WTC11 (cell line): ENCODE measurements around the gene HNF1A. TPM values are rescaled to one million over a fixed set of nuclear protein-coding genes. Genes with fewer than 3 reads are reported as not detected.

Experiments
- ATAC-seq: fragments of 200-7000 bp; cut with Tn5 transposase; 2 replicates; pipeline ENCODE4 v1.10.0; 2021; ENCODE audit warnings: mild to moderate bottlenecking, moderate library complexity
- CTCF ChIA-PET: fragments of 300-600 bp; sonication (Branson Sonifier 250); formaldehyde crosslinking; loops from one replicate; lab custom pipeline; 2021; ENCODE audit warnings: antibody characterized with exemption; lab: Charles Lee
- POLR2A ChIA-PET: fragments of 350-600 bp; sonication (Branson Sonifier 250); formaldehyde crosslinking; loops from one replicate; lab custom pipeline; 2021; ENCODE audit warnings: antibody characterized with exemption; lab: Charles Lee
- DNase-seq: peaks from one replicate; pipeline ENCODE4 v3.0.0; 2021; ENCODE audit warnings: low spot score
- H3K27ac Mint-ChIP-seq: 2 replicates; pipeline ENCODE4 v1.8.0; 2021; ENCODE audit warnings: mixed read lengths
- H3K27me3 Mint-ChIP-seq: 2 replicates; pipeline ENCODE4 v1.8.0; 2021; ENCODE audit warnings: low read depth, mild to moderate bottlenecking, moderate library complexity, mixed read lengths
- H3K36me3 Mint-ChIP-seq: 2 replicates; pipeline ENCODE4 v1.8.0; 2021; ENCODE audit warnings: mixed read lengths
- H3K4me1 Mint-ChIP-seq: 2 replicates; pipeline ENCODE4 v1.8.0; 2022; ENCODE audit warnings: mixed read lengths
- H3K4me3 Mint-ChIP-seq: 2 replicates; pipeline ENCODE4 v1.8.0; 2021; ENCODE audit warnings: mild to moderate bottlenecking, moderate library complexity, mixed read lengths
- H3K9me3 Mint-ChIP-seq: 2 replicates; pipeline ENCODE4 v1.8.0; 2021; ENCODE audit warnings: mixed read lengths
- ATF2 ChIP-seq: sonication (generic); formaldehyde crosslinking; IDR thresholded peaks from 2 replicates; pipeline ENCODE4 v1.8.1; 2022; ENCODE audit warnings: low read depth, missing genetic modification reagents, borderline replicate concordance
- ATF6 ChIP-seq: sonication (generic); formaldehyde crosslinking; IDR thresholded peaks from 2 replicates; pipeline ENCODE4 v1.8.1; 2023; ENCODE audit warnings: mild to moderate bottlenecking, missing genetic modification reagents
- E2F4 ChIP-seq: sonication (generic); formaldehyde crosslinking; IDR thresholded peaks from 2 replicates; pipeline ENCODE4 v1.8.1; 2022; ENCODE audit warnings: low read depth, mild to moderate bottlenecking, moderate library complexity, missing genetic modification reagents, borderline replicate concordance
- E2F5 ChIP-seq: sonication (generic); formaldehyde crosslinking; IDR thresholded peaks from 2 replicates; pipeline ENCODE4 v1.8.1; 2022; ENCODE audit warnings: mild to moderate bottlenecking, moderate library complexity, missing genetic modification reagents
- ERG ChIP-seq: fragments of 250-450 bp; sonication (Bioruptor Pico); IDR thresholded peaks from 2 replicates; pipeline ENCODE4 v1.8.0; 2021; ENCODE audit warnings: mild to moderate bottlenecking
- ETV6 ChIP-seq: sonication (generic); formaldehyde crosslinking; IDR thresholded peaks from 2 replicates; pipeline ENCODE4 v1.8.1; 2022; ENCODE audit warnings: mild to moderate bottlenecking, missing genetic modification reagents
- GRHL2 ChIP-seq: fragments of 250-450 bp; sonication (Bioruptor Pico); IDR thresholded peaks from 2 replicates; pipeline ENCODE4 v1.8.0; 2022; ENCODE audit warnings: mild to moderate bottlenecking, moderate library complexity; ENCODE audit not compliant: insufficient replicate concordance, severe bottlenecking
- JUN ChIP-seq: sonication (generic); formaldehyde crosslinking; IDR thresholded peaks from 2 replicates; pipeline ENCODE4 v1.8.0; 2023; ENCODE audit warnings: mild to moderate bottlenecking, missing genetic modification reagents
- KAT7 ChIP-seq: sonication (generic); formaldehyde crosslinking; IDR thresholded peaks from 2 replicates; pipeline ENCODE4 v1.8.1; 2023; ENCODE audit warnings: missing genetic modification reagents, mild to moderate bottlenecking, borderline replicate concordance
- MYBL2 ChIP-seq: sonication (generic); formaldehyde crosslinking; IDR thresholded peaks from 2 replicates; pipeline ENCODE4 v1.8.1; 2023; ENCODE audit warnings: mild to moderate bottlenecking, moderate library complexity, missing genetic modification reagents
- NFYB ChIP-seq: sonication (generic); formaldehyde crosslinking; conservative IDR thresholded peaks from 2 replicates; pipeline ENCODE4 v1.8.0; 2022; ENCODE audit warnings: low read depth, missing genetic modification reagents
- PRRX2 ChIP-seq: fragments of 250-450 bp; sonication (Bioruptor Pico); IDR thresholded peaks from 2 replicates; pipeline ENCODE4 v1.8.0; 2021; ENCODE audit warnings: mild to moderate bottlenecking
- SMAD3 ChIP-seq: sonication (generic); formaldehyde crosslinking; IDR thresholded peaks from 2 replicates; pipeline ENCODE4 v1.8.0; 2022; ENCODE audit warnings: missing genetic modification reagents, mild to moderate bottlenecking, borderline replicate concordance
- SOX15 ChIP-seq: fragments of 250-450 bp; sonication (Bioruptor Pico); IDR thresholded peaks from 2 replicates; pipeline ENCODE4 v1.9.0; 2021; ENCODE audit warnings: mild to moderate bottlenecking
- SP1 ChIP-seq: sonication (generic); formaldehyde crosslinking; conservative IDR thresholded peaks from 2 replicates; pipeline ENCODE4 v1.8.1; 2022; ENCODE audit warnings: missing genetic modification reagents
- TEAD1 ChIP-seq: sonication (generic); formaldehyde crosslinking; IDR thresholded peaks from 2 replicates; pipeline ENCODE4 v1.8.0; 2022; ENCODE audit warnings: mild to moderate bottlenecking, missing genetic modification reagents
- TEAD4 ChIP-seq: sonication (generic); formaldehyde crosslinking; IDR thresholded peaks from 2 replicates; pipeline ENCODE4 v1.8.0; 2022; ENCODE audit warnings: mild to moderate bottlenecking, missing genetic modification reagents
- TP53 ChIP-seq: sonication (generic); formaldehyde crosslinking; IDR thresholded peaks from 2 replicates; pipeline ENCODE4 v1.8.1; 2023; ENCODE audit warnings: mild to moderate bottlenecking, missing genetic modification reagents
- ZNF138 ChIP-seq: sonication (generic); formaldehyde crosslinking; conservative IDR thresholded peaks from 2 replicates; pipeline ENCODE4 v1.8.1; 2022; ENCODE audit warnings: mild to moderate bottlenecking, moderate library complexity, missing genetic modification reagents
- ZNF317 ChIP-seq: sonication (generic); formaldehyde crosslinking; IDR thresholded peaks from 2 replicates; pipeline ENCODE4 v1.8.1; 2023; ENCODE audit warnings: low read depth, mild to moderate bottlenecking, moderate library complexity, missing genetic modification reagents, borderline replicate concordance
- ZNF396 ChIP-seq: fragments of 250-450 bp; sonication (Bioruptor Pico); IDR thresholded peaks from 2 replicates; pipeline ENCODE4 v1.8.0; 2021; ENCODE audit warnings: mild to moderate bottlenecking, moderate library complexity, borderline replicate concordance
- ZNF425 ChIP-seq: fragments of 250-450 bp; sonication (Bioruptor Pico); conservative IDR thresholded peaks from 2 replicates; pipeline ENCODE4 v1.9.0; 2021; ENCODE audit warnings: mild to moderate bottlenecking
- total RNA-seq: library from RNA; stranded (reverse); gene quantifications from 3 replicates; pipeline ENCODE4 v1.2.3, GENCODE V29; 2021

HNF1A gene
- total RNA-seq, 1 experiment from 2014 or later, result not detected

- no peak for TF ChIP-seq ATF6 (CRISPR knock-in tag)
- no peak for TF ChIP-seq ZNF138 (CRISPR knock-in tag)
- TF ChIP-seq ERG (CRISPR knock-in tag), result no peak
- no peak for TF ChIP-seq SP1 (CRISPR knock-in tag)
- no peak for TF ChIP-seq ZNF317 (CRISPR knock-in tag)
- no peak for TF ChIP-seq ATF2
- no peak for TF ChIP-seq PRRX2 (CRISPR knock-in tag)
- no peak for TF ChIP-seq JUN
- no peak for TF ChIP-seq E2F5 (CRISPR knock-in tag)
- no peak for TF ChIP-seq ZNF396 (CRISPR knock-in tag)
- no peak for TF ChIP-seq MYBL2 (CRISPR knock-in tag)
- no peak for TF ChIP-seq TP53 (CRISPR knock-in tag)
- no peak for TF ChIP-seq TEAD1 (CRISPR knock-in tag)
Measured at GRCh38 chr12:121001060-121001459, 22.7 kb downstream of the HNF1A start (continued).

- CTCF ChIA-PET, result interaction anchor here (1.2 to 1.4 kb wide), 2 partner anchors 24 to 353 kb away, joined by 3 to 4 read pairs; partner anchors contain the start of gene HNF1A
- Mint-ChIP-seq H3K36me3 (peaks cover 24% of the 10 kb centered on the region), H3K4me1 (peaks cover 10% of the 10 kb centered on the region), H3K27ac (no peak overlapping the region), H3K4me3 (no peak overlapping the region), H3K27me3 (no peaks in the 10 kb centered on the region), H3K9me3 (no peaks in the 10 kb centered on the region)
- no peak for ATAC-seq
- DNase-seq, result no peak
- TF ChIP-seq ETV6 (no peak), ZNF317 (CRISPR knock-in tag) (no peak)
- POLR2A ChIA-PET, result interaction anchor here (0.5 to 1.3 kb wide), 2 partner anchors 17 to 29 kb away, joined by 3 to 4 read pairs; no protein-coding TSS in a partner anchor
Measured at GRCh38 chr12:121001841-121002483, 23.6 kb downstream of the HNF1A start.

GRCh38 chr12:121003650-121004049 lies 25.3 kb downstream of the HNF1A start:
- peak overlapping the region; percentile 58; the same call in 1 of the 2 replicates for H3K27ac Mint-ChIP-seq
- peaks cover 10% of the 10 kb centered on the region for H3K4me1 Mint-ChIP-seq
- no peaks in the 10 kb centered on the region for H3K27me3 Mint-ChIP-seq
- H3K36me3 Mint-ChIP-seq, result peaks cover 37% of the 10 kb centered on the region
- CTCF ChIA-PET, result interaction anchor here (0.9 to 2.8 kb wide), 4 partner anchors 11 to 421 kb away, joined by 3 to 24 read pairs (median 8); partner anchors contain the start of gene POP5
- no peak overlapping the region for H3K4me3 Mint-ChIP-seq
- POLR2A ChIA-PET, result no interaction called here
- DNase-seq (peak; percentile 73), ATAC-seq (peak; percentile 10)
- H3K9me3 Mint-ChIP-seq, result no peaks in the 10 kb centered on the region
- TF ChIP-seq ZNF317 (CRISPR knock-in tag), result no peak
- TF ChIP-seq E2F4 (CRISPR knock-in tag), result no peak
- TF ChIP-seq ZNF138 (CRISPR knock-in tag), result no peak
- no peak for TF ChIP-seq ZNF396 (CRISPR knock-in tag)
- TF ChIP-seq SMAD3 (CRISPR knock-in tag), result no peak
- no peak for TF ChIP-seq GRHL2 (CRISPR knock-in tag)
- TF ChIP-seq ZNF425, result no peak
- TF ChIP-seq NFYB (CRISPR knock-in tag), result no peak
- TF ChIP-seq KAT7 (CRISPR knock-in tag), result no peak
- TF ChIP-seq SOX15, result no peak
- TF ChIP-seq TEAD4 (CRISPR knock-in tag), result no peak
